Stimulated activated CD4-positive, alpha-beta T cell treated with anti-CD3 and anti-CD28 coated beads, Interleukin-12 subunit alpha, Interleukin-12 subunit beta, amount 100 ng/mL, for 4 hours (primary cell): Measurements from ENCODE around the gene LYPD6.

Experiments used
- DNase-seq: peaks from one replicate; pipeline ENCODE4 v3.0.0-alpha.2; 2020

LYPD6 gene

GRCh38 chr2:149353421-149353820 lies 23.0 kb downstream of the LYPD6 start:
- DNase-seq, result no peak

GRCh38 chr2:149355716-149356422 lies 25.5 kb downstream of the LYPD6 start:
- no peak for DNase-seq

GRCh38 chr2:149357058-149357457 lies 26.7 kb downstream of the LYPD6 start:
- DNase-seq, result no peak

- DNase-seq, result no peak
Observed at GRCh38 chr2:149360106-149360505, 29.7 kb downstream of the LYPD6 start.

- DNase-seq, result no peak
Observed at GRCh38 chr2:149363958-149364357, 33.6 kb downstream of the LYPD6 start.

GRCh38 chr2:149364839-149365238 lies 34.5 kb downstream of the LYPD6 start:
- no peak for DNase-seq

GRCh38 chr2:149365931-149366583 lies 35.7 kb downstream of the LYPD6 start:
- no peak for DNase-seq

- DNase-seq, result no peak
Observed at GRCh38 chr2:149370061-149370775, 39.8 kb downstream of the LYPD6 start.

GRCh38 chr2:149371476-149371875 lies 41.1 kb downstream of the LYPD6 start:
- no peak for DNase-seq

- no peak for DNase-seq
Observed at GRCh38 chr2:149375801-149376361, 45.5 kb downstream of the LYPD6 start.

GRCh38 chr2:149380205-149380604 lies 49.8 kb downstream of the LYPD6 start:
- no peak for DNase-seq

GRCh38 chr2:149383340-149383739 lies 53.0 kb downstream of the LYPD6 start:
- DNase-seq, result no peak

- DNase-seq, result no peak
Observed at GRCh38 chr2:149385350-149385749, 55.0 kb downstream of the LYPD6 start.

GRCh38 chr2:149387411-149387810 lies 57.0 kb downstream of the LYPD6 start:
- no peak for DNase-seq

GRCh38 chr2:149388120-149388816 lies 57.9 kb downstream of the LYPD6 start:
- DNase-seq, result no peak

GRCh38 chr2:149389506-149390167 lies 59.2 kb downstream of the LYPD6 start:
- no peak for DNase-seq

- no peak for DNase-seq
Observed at GRCh38 chr2:149393614-149394013, 63.2 kb downstream of the LYPD6 start.

GRCh38 chr2:149394864-149395263 lies 64.5 kb downstream of the LYPD6 start:
- DNase-seq, result no peak

GRCh38 chr2:149399934-149400615 lies 69.7 kb downstream of the LYPD6 start:
- DNase-seq, result no peak

GRCh38 chr2:149400997-149401396 lies 70.6 kb downstream of the LYPD6 start:
- DNase-seq, result no peak

- DNase-seq, result no peak
Observed at GRCh38 chr2:149409506-149409905, 79.1 kb downstream of the LYPD6 start.
